HL-60 (cell line): ENCODE measurements around the gene CFAP58.

ENCODE experiments used
- CTCF ChIP-seq: IDR thresholded peaks from one replicate; pipeline ENCODE4 v1.5.1; 2011; ENCODE audit warnings: low read length, control low read depth, inconsistent platforms; ENCODE audit not compliant: insufficient read depth
- GABPA ChIP-seq: IDR thresholded peaks from 2 replicates; pipeline ENCODE4 v1.6.1; 2012; ENCODE audit warnings: low read depth
- POLR2AphosphoS5 ChIP-seq: IDR thresholded peaks from 2 replicates; pipeline ENCODE4 v1.6.1; 2012; ENCODE audit warnings: low read depth
- REST ChIP-seq: IDR thresholded peaks from 2 replicates; pipeline ENCODE4 v1.6.1; 2012; ENCODE audit warnings: low read depth; ENCODE audit not compliant: insufficient replicate concordance
- SPI1 ChIP-seq: IDR thresholded peaks from 2 replicates; pipeline ENCODE4 v1.6.1; 2012; ENCODE audit warnings: low read depth, mild to moderate bottlenecking, borderline replicate concordance

- TF ChIP-seq POLR2AphosphoS5 (no peak), CTCF (no peak), REST (no peak), GABPA (no peak), SPI1 (no peak)
Observed at GRCh38 chr10:104430360-104430759, 76.7 kb downstream of the CFAP58 start.
